RCC 7860 (cell line): ENCODE results near the gene NPW.
A peak's percentile ranks its signal among the peaks of the same experiment; 100 is the strongest.

Experiments
- DNase-seq: peaks from one replicate; pipeline ENCODE4 v3.0.0-alpha.2; 2015; ENCODE audit warnings: low spot score
- FAIRE-seq: peaks from 2 replicates; lab custom pipeline; 2012; peaks lifted over from hg19 to GRCh38; lab: Jason Lieb, UNC

Gene NPW

GRCh38 chr16:2047330-2048115, 27.9 kb downstream of the NPW start, which contains the start of the genes NTHL1 and TSC2:
Gene NTHL1, minus strand, starts transcription at chr16:2047834. Its CDS starts 11 bp downstream, at chr16:2047823.
Gene TSC2, plus strand, starts transcription at chr16:2047985. Its CDS starts 631 bp downstream, at chr16:2048616.
- FAIRE-seq (no peak), DNase-seq (peak; percentile 88)

- no peak for FAIRE-seq
- no peak for DNase-seq
Observed at GRCh38 chr16:2048116-2048543, 28.5 kb downstream of the NPW start.

- FAIRE-seq (no peak), DNase-seq (no peak)
Observed at GRCh38 chr16:2053211-2053610, 33.6 kb downstream of the NPW start.

- no peak for DNase-seq
- no peak for FAIRE-seq
Observed at GRCh38 chr16:2053897-2054296, 34.3 kb downstream of the NPW start.

GRCh38 chr16:2054543-2055245, 35.1 kb downstream of the NPW start:
- DNase-seq (no peak), FAIRE-seq (no peak)

GRCh38 chr16:2056077-2056476, 36.5 kb downstream of the NPW start:
- FAIRE-seq (no peak), DNase-seq (no peak)

GRCh38 chr16:2056681-2057407, 37.3 kb downstream of the NPW start:
- FAIRE-seq: no peak
- DNase-seq: peak; percentile 4

- FAIRE-seq: no peak
- DNase-seq: no peak
Observed at GRCh38 chr16:2057438-2057837, 37.9 kb downstream of the NPW start.

GRCh38 chr16:2058420-2058819, 38.8 kb downstream of the NPW start:
- DNase-seq (no peak), FAIRE-seq (no peak)

- FAIRE-seq (no peak), DNase-seq (no peak)
Observed at GRCh38 chr16:2058872-2059271, 39.3 kb downstream of the NPW start.

GRCh38 chr16:2060346-2060745, 40.8 kb downstream of the NPW start:
- DNase-seq (no peak), FAIRE-seq (no peak)

- FAIRE-seq: no peak
- no peak for DNase-seq
Observed at GRCh38 chr16:2061023-2061422, 41.4 kb downstream of the NPW start.

GRCh38 chr16:2061526-2061925, 41.9 kb downstream of the NPW start:
- DNase-seq (no peak), FAIRE-seq (no peak)

- FAIRE-seq: no peak
- no peak for DNase-seq
Observed at GRCh38 chr16:2062801-2063200, 43.2 kb downstream of the NPW start.

- DNase-seq (no peak), FAIRE-seq (no peak)
Observed at GRCh38 chr16:2063861-2064260, 44.3 kb downstream of the NPW start.

- DNase-seq: no peak
Observed at GRCh38 chr16:2064368-2064945, 44.9 kb downstream of the NPW start.

GRCh38 chr16:2066139-2066538, 46.6 kb downstream of the NPW start:
- no peak for FAIRE-seq
- DNase-seq: no peak

More at GRCh38 chr16:2064368-2064945, 44.9 kb downstream of the NPW start:
- no peak for FAIRE-seq
